ENCODE measurements around the gene MSRB3.
"Not testable (repeated sequence)": the region's sequence is repeated elsewhere in the genome, so short reads cannot be mapped to it uniquely, and the experiment has no call there.

- not testable (repeated sequence) for TF ChIP-seq CTCF, POLR2A (IDR thresholded peaks at IDR 0.05)
These were observed 36.8 kb downstream of the MSRB3 start for GRCh38 chr12:65315238-65315637.

All from ovary (tissue), 3 donors.